Activated gamma-delta T cell treated with Interleukin-2 at 50 U/mL for 16 hours (primary cell): ENCODE measurements around the gene GNAI2.

Experiments
- DNase-seq: peaks from one replicate; pipeline ENCODE4 v3.0.0-alpha.2; 2020

GNAI2 gene

GRCh38 chr3:50286322-50287227 lies 50.6 kb downstream of the GNAI2 start:
- no peak for DNase-seq

DNA sequence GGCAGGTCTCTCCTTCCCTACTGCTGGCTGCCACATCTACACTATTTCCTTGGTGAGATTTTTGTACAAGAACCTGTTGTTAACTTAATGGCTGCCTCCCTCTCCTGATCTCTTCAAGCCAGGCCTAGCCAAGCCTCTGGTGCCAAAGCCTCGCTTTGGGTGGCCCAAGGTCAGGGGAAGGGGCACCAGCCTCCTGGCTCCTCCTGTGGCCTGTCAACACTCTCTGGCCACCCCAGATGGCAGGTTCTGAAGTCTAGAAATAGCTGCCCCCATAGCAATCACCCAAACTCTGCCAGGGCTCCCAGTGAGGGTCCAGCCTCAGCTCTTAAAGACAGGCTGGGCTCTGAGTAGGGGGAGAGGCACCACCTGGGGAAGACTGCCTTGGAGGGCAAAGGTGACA lies 51.3 kb downstream of the GNAI2 start:
- no peak for DNase-seq

GRCh38 chr3:50288387-50289007 lies 52.5 kb downstream of the GNAI2 start:
- no peak for DNase-seq

DNA sequence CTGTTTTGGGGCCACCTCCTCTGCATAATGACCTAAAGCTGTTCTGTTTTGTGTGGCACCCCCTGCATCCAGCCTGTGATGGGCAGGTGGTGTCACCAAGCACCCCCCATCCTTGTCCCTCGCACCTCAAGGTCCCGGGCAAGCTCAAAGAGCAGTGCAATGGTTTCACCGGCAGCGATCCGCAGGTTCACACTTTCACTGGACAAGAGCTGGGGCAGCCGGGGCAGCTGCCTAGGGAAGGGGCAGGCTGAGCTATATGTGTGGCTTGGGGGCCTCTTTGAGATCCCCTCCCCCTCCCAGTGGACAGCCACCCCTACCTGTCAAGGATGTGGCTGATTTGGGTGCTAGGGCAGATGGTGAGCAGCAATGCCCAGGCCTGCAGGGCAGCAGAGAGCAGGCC lies 53.1 kb downstream of the GNAI2 start:
- DNase-seq: no peak

- no peak for DNase-seq
Observed at GRCh38 chr3:50290161-50290641, 54.2 kb downstream of the GNAI2 start.

DNA sequence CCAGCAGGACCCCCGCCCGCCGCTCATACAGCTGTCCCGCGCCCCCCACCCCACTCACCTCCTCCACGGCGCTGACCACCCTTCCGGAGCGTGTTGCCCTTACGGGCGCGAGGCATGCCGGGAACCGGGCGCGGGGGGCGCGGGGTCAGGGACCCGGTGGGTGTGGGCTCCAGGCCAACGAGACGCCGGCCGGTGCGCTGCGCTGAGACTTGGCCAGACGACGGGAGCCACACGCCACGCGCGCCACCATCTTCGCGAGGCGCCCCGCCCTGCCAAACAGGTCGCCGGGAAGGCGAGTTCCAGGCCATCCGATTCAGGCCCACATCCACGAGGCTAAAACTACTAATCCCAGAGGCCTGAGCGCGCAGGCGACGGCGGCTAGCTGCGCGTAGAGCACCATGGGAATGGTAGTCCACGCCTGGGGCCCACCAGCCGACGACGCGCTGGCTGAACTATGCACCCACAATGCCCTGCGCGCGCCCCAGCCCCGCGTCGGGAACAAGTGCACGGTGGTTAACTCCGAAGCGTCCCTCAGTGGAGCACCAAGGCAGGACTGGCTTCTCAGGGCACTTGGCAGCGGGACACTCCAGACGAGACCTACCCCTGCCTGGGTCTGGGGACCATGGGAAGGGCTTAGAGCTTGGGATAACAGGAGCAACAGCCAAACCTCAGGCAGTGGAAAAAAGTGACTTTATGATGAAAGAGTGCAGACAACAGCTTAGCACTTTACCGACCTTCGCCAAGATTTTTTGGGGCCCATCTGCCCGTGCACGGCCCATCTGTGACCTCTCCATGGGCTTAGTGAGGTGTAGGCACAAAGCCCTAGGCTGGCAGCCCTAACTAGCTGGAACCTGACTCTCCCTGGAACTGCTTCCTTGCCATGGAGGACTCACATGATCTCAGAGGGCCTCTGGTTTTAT lies 56.4 kb downstream of the GNAI2 start, which contains the start of gene IFRD2:
IFRD2 (minus strand) TSS at position 271 of the 920 bp plus-strand sequence; CDS start at position 116, 155 bp downstream.
- DNase-seq: peak; percentile 93

DNA sequence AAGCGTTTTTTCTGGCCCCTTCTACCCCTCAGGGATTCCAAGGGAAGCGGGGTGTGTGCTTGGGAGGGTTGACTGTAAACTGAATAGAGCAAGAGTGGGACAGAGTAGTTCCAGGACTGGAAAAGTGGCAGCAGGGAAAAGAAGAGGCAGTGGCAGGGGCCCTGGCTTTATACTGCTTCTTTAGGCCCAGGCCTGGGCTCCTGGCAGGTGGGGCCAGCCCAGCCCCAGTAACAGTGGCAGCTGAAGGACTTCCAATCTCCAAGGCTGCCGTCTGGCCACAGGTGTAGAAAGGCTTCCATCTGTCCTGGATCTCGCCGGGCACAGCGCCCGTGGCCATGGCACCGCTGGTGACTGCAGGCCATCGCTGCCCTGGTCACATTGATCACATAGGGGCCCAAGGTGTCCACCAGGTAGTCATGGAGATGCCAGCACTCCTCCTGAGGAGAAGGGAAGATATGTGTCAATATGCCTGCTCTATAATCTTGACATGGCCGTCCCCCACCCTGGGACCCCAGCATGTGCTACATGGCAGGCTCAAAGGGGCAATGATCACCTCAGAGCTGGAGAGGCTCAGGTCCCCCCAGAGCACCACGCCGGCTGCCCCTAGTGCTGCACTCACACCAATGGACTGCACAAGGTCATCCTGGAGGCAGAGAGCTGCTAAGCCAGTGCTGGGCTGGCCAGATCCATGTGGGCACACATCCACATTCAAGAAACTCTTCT lies 57.2 kb downstream of the GNAI2 start:
- no peak for DNase-seq

- DNase-seq: no peak
Observed at GRCh38 chr3:50294089-50294488, 58.1 kb downstream of the GNAI2 start.

DNA sequence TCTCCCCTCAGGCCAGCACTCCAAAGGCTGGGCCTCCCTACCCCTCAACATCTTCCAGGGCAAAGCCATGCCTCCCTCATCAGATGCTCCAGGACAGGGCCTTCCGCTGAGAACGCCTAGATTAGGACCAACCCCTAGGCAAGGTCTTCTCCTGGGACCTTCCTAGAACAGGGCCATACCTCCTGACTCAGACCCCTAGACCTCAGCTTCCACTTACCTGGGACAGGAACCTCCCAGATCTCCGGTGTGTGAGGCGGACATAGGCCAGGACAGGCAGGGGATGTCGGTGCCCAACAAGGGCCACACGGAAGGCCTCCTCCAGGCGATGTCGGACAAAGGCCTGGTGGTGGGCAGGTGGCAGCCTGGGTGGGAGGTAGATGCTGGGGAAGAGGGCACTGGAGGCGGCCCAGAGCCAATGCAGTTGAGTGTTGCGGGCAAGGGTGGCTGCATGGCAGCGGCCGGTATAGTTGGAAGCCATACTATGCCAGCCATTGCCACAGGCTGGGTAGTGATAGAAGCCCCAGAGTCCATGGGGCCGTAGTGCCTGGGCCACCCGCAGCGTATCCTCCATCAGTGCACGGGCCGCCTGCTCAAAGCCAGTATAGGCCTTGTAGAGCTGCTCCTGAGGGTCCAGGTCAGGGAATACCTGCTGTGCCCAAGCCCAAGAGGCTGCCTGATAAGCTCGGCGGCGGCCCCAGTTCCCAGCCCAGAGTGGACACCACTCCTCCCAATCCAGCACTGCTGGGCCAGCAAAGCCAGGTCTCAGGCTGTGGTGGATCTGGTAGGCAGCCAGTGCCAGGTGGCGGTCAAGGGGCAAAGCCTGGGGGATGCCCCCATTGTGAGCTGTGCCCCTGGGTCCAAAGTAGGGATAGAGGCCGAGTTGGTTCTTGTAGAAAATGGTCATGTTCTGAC lies 58.7 kb downstream of the GNAI2 start:
- DNase-seq: no peak

DNA sequence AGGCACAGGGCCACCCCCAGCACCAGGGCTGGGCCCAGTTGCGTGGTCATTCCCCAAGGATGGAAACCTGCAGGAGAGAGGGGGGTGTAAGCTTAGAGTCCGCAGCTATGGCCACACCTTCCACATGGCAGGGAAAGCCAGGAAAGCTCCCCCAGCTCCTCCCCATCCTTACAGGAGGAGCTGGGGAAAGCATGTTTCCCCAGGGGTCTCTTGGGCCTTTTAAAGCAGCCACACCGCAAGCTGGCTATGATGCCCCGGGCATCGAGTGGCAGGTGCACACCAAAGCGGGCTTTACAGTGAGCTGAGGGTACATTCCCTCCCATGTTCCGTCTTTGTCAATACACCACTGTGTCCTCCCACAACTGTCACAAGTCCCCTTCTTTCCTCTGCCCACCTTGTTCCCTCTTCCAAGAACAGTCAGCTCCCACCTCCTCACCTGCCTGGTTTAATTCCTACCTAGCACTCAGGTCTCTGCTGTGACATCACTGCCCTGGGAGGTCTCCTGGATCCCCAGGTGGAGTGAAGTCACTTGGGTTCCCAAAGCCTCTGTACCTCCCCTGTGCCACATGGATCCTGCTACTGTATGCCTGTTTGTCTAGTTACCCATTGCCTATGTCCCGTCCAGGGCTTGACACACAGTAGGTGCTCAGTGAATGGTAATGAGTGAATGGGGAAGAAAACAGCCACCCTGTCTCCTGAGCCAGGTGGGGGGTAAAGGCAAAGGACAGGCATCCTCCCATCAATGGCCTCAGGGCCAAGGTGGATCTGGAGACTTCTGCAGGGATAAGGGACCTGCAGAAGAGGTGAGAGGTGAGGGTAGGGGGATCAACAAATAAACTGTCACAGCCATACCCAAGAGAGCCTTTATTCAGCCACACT lies 59.8 kb downstream of the GNAI2 start:
- no peak for DNase-seq

- DNase-seq: no peak
Observed at GRCh38 chr3:50296721-50297383, 60.8 kb downstream of the GNAI2 start.

- no peak for DNase-seq
Observed at GRCh38 chr3:50297384-50297775, 61.4 kb downstream of the GNAI2 start.

DNA sequence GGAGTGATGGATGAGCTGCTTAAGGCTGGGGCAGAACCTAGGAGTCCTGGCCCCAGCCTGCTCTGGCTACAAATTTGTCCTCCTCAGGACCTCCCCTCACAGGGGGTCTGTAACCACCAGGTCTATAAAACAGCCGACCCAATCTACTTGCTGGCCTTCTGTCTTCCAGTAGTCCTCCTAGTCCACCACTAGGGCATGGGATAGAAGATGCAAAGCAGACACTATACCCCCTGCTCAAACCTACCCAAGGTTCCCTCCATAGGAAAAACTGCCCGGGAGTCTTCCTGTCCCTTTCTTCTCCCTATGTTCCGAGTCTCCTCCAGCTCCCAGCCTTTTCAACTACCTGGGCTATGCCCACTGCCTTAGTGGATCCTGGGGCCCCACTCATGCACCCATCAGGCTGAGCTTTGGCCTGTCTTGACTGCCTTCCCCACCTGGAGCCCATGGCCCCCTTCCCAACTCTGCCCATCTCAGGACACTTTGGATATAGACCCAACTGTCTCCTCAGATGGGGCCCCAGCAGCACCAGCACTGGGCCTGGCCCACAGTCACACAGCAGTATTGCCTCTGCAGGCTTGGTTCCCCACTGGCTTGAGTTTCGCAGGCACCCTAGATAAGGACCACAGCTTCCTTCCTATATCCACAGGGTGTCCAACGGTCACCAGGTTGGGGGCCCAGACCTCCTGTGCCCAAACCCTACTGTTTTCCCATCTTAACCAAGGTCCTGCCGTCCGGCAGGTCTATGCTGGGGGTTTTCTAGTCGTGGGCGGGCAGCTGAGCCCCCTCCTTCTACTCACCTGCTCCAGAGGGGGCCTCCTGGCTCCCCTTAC lies 62.1 kb downstream of the GNAI2 start:
- no peak for DNase-seq

DNA sequence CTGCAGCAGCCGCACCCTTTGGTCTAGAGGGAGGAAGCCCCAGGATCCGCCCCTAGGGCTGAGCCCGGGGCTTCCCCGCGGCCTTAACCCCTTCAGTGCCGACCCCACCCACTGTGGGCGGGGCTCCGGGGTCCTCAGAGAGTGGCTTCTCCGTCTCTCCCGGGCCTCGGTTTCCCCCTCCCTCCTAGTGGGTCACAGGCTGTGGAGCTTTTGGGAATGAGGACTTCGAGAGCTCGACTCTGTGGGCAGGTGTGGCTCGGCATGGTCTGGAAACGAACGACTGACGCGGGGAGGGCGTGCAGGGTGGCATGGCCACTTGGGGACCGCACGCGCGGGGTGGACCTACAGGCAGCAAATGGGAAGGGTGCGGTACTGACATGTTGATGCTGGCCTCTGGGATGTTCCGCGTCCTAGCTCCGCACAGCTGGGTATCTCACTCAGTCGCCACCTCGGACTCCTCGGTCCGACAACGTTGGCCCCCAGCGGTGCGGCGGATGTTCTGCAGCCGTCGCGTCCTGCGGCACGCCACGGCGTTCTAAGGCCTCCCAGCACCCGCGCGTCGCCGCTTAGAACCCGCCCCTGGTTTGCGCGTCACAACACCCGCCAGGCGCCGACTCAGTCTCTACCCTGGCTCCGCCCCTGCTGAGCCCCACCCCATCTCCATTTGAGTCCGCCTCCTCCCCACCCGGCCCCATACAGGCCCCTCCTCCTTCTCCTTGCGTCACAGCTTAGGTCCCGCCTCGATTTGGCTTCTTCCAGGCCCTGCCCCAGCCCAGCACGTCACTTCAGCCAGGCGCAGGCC lies 63.0 kb downstream of the GNAI2 start, which contains the start of the genes HYAL3 and NAA80:
HYAL3 (minus strand) TSS at position 570 of the 802 bp plus-strand sequence. CDS start 3,803 bp downstream, outside the sequence.
NAA80 (minus strand) TSS at position 570 of the 802 bp plus-strand sequence. CDS start 1,942 bp downstream, outside the sequence.
- peak; percentile 99 for DNase-seq

DNA sequence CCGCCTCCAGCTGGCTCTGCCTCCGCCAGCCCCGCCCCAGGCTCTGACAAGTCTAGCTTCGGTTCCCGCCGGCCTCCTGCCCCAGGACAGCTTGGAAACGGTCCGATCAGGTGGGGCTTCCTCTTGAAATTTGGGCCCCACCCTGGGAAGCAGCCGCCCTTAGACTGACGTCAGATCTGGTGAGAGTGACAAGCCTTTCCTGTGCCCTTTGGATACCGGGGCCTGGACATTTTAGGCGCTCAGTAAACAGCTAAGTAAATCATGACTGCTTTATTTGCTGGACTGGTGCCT lies 63.6 kb downstream of the GNAI2 start:
- no peak for DNase-seq

- DNase-seq: no peak
Observed at GRCh38 chr3:50299929-50300680, 64.1 kb downstream of the GNAI2 start.
